Fibroblast of the conjunctiva (primary cell): ENCODE data around the gene JPH2.
A peak's percentile ranks its signal among the peaks of the same experiment; 100 is the strongest.

Experiments used
- DNase-seq: peaks from one replicate; pipeline ENCODE4 v3.0.0-alpha.2; 2010; ENCODE audit warnings: low read depth

Gene JPH2

GRCh38 chr20:44125332-44126127 lies 61.5 kb downstream of the JPH2 start:
- no peak for DNase-seq

GRCh38 chr20:44123874-44124535 lies 63.0 kb downstream of the JPH2 start:
- no peak for DNase-seq

GRCh38 chr20:44123251-44123650 lies 63.7 kb downstream of the JPH2 start:
- DNase-seq, result no peak

GRCh38 chr20:44120676-44121425 lies 66.1 kb downstream of the JPH2 start:
- no peak for DNase-seq

GRCh38 chr20:44118185-44119033 lies 68.6 kb downstream of the JPH2 start:
- no peak for DNase-seq

GRCh38 chr20:44117296-44118184 lies 69.4 kb downstream of the JPH2 start:
- no peak for DNase-seq

- no peak for DNase-seq
These were observed 71.0 kb downstream of the JPH2 start for GRCh38 chr20:44115762-44116644.

GRCh38 chr20:44115181-44115580 lies 71.8 kb downstream of the JPH2 start:
- DNase-seq, result no peak

GRCh38 chr20:44113618-44114376 lies 73.2 kb downstream of the JPH2 start:
- DNase-seq, result no peak

- DNase-seq, result no peak
These were observed 73.9 kb downstream of the JPH2 start for GRCh38 chr20:44112889-44113617.

GRCh38 chr20:44112456-44112855 lies 74.5 kb downstream of the JPH2 start:
- DNase-seq, result no peak

GRCh38 chr20:44111712-44112335 lies 75.2 kb downstream of the JPH2 start:
- DNase-seq, result no peak

GRCh38 chr20:44110816-44111568 lies 76.0 kb downstream of the JPH2 start:
- DNase-seq, result no peak

- no peak for DNase-seq
These were observed 77.0 kb downstream of the JPH2 start for GRCh38 chr20:44109951-44110361.

- DNase-seq, result no peak
These were observed 80.4 kb downstream of the JPH2 start for GRCh38 chr20:44106615-44107014.

GRCh38 chr20:44104798-44105517 lies 82.0 kb downstream of the JPH2 start:
- peak; percentile 36 for DNase-seq

GRCh38 chr20:44102582-44102981 lies 84.4 kb downstream of the JPH2 start:
- DNase-seq, result no peak
